HG03139 (cell line): ENCODE measurements around the gene ITGAL.
"Not testable (repeated sequence)": the region's sequence is repeated elsewhere in the genome, so short reads cannot be mapped to it uniquely, and the experiment has no call there.

Source experiments
- ATAC-seq: cut with Tn5 transposase; IDR thresholded peaks from one replicate; pipeline ENCODE4 v1.9.1; 2021; ENCODE audit not compliant: unreplicated experiment

Gene ITGAL

DNA sequence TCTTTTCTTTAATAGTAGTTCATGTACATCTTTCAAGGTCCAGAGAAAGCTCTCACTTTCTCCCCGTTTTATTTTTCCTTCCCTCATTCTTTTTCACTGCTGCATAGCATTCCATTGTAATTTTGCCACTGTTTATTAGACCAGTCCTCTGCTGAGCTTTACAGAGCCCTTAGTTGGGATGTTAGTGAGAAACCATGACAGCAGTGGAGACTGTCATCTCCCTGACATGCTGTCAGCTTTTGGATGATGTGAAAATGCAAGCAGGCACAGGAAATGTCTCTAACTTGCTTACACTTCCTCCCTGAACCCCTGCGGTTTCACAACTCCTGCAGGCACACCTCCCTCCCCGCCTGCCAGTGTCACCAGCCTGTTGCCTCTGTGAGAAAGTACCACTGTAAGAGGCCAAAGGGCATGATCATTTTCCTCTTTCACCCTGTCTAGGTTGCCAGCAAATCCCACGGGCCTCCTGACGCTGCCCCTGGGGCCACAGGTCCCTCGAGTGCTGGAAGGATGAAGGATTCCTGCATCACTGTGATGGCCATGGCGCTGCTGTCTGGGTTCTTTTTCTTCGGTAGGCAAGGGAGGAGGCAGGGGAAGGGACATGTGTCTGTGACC is at the start of gene ITGAL:
ITGAL (plus strand) TSS at position 415 of the 615 bp plus-strand sequence; CDS start at position 511, 96 bp downstream.
- peak; percentile 64 for ATAC-seq

DNA sequence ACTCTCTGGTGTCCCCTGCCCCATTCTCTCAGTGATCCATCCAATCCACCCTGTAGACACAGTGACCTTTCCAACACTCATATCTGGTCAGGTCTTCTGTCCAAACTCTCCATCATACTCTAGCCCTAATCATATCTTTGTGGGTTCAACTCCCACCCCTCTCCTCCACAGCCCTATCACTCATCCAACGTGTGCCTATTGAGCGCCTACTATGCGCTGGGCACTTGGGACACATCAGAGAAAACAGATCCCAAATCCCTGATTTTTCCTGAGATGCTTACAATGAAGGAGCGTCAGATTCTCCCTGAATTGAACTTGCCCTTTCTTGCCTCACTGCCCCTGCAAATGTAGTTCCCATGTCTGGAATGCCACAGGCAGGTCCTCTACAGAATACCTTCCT is 44.5 kb upstream of the ITGAL start:
- ATAC-seq: no peak

DNA sequence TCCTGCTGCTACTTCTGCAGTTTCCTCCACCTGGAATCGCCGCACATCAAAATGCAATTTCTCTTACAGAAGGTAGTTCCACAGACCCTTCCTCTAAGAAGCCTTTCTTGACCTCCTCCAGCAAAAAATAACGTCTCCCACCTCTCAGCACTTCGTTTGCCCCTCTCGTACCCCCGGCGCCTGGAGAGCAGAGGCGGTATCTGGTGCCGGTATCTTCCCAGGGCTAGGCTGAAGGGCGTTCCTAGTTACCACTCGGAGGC is 43.2 kb upstream of the ITGAL start:
- ATAC-seq: no peak

DNA sequence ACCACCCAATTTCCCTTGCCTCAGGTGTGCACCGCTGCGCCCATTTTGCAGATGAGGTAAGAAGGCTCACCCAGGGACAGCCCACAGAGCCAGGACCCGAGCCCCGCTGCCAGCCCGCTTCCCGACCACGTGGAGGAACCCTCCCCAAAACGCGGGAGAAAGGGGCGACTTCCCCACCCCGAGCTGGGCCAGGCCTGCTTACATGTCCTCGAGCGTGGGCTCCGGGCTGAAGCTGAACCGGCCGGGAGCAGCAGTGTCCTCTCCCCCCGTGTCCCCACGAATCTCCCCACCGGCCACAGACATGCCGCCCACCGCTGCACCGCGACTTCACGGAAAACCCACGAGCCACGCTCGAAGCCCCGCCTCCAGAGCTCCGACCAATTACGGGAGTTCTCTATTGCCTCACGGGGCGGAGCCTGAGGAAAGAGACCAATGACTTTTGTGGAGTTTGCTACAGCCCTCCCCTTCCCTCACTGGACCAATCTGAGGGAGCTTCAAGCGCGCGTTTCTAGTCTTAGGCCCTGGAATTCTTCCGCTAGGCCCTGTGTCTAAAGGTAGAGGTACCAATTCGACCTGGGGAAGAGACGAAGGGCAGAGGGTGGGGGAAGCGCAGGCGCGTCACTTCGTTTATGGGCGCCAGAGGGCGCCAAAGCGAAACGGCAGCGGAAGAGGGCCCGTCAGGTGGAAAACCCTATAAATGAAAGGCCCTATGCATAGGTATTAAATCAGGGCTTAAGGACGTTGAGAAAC is 42.7 kb upstream of the ITGAL start, which contains the start of gene DCTPP1:
DCTPP1 (minus strand) TSS at position 353 of the 750 bp plus-strand sequence; CDS start at position 303, 50 bp downstream.
- peak; percentile 89 for ATAC-seq

DNA sequence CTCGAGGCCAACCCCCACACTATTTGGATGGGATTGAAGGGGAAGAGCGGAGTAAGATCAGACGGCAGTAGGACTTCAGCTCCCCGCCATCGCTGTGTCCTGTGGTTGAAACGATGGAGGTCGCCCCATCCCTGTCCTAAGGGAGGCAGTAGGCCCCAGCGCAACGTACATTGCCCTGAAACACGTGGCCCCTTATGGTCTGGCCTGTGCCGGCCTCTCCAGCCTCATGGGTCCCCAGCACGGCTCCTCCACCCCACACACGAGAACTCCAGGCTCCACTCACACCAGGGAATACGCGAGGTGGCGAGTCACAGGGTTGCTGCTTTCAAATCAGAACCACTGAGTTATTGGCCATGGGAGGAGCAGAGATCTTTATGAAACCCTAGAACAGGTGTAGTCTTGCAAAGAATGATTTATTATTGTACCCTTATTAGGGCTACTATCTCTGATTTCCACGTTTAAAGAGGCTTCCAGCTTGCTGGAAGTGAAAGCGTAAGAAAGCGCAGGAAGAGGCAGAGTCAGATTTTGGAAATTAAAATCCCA is 42.0 kb upstream of the ITGAL start:
- peak; percentile 3 for ATAC-seq

DNA sequence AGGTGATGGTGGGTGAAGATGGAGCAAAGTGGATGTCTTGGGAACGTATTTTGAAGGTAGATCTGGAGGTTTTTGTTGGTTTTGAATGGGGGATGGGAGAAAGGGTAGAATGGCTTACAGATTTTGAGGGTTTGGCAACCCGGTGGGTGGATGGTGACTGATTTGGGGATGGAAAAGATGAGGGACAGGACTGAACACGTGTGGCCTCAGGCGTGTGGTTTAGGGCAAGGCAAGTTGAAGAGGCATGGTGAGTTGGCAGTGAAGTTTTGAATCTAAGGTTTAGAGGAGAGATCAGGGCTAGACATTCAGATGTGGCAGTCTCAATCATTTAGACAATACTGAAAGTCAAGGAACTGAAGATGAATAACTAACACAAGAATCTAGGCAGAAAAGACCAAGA is 37.7 kb upstream of the ITGAL start:
- ATAC-seq: no peak

DNA sequence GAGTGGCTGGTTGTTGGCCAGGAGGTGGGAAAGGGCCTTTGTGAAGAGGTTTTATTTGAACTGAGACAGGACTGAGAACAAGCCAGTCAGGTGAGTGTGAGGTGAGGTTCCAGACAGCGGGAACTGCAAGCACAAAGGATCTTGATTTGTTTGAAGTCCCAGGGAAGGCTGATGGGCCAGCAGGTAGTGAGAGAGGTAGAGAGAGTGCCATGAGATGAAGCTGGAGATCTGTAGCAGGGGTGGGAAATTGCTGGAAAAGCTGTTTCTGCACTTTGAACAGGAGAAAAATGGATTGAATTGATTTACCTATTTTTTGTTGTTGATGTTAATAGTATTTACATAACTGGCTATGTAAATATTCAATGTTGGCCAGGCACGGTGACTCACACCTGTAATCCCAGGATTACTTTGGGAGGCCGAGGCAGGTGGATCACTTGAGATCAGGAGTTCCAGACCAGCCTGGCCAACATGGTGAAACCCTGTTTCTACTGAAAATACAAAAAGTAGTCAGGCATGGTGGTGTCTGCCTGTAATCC is 35.0 kb upstream of the ITGAL start:
- ATAC-seq: no peak

DNA sequence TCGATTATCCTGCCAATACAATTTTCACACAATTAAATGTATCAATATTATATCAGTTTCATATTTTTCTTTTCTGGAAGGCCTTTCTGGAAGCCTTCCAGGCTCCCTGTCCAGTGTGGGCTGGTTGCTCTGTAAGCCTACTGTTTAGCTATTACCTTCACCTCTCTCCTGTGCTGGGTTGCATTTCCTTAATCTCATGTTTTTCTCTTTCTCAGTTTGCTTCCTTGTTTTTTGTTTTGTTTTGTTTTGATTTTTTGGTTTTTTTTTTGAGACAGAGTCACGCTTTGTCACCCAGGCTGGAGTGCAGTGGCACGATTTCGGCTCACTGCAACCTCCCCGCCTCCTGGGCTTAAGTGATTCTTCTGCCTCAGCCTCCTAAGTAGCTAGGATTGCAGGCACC is 33.7 kb upstream of the ITGAL start:
- no peak for ATAC-seq

DNA sequence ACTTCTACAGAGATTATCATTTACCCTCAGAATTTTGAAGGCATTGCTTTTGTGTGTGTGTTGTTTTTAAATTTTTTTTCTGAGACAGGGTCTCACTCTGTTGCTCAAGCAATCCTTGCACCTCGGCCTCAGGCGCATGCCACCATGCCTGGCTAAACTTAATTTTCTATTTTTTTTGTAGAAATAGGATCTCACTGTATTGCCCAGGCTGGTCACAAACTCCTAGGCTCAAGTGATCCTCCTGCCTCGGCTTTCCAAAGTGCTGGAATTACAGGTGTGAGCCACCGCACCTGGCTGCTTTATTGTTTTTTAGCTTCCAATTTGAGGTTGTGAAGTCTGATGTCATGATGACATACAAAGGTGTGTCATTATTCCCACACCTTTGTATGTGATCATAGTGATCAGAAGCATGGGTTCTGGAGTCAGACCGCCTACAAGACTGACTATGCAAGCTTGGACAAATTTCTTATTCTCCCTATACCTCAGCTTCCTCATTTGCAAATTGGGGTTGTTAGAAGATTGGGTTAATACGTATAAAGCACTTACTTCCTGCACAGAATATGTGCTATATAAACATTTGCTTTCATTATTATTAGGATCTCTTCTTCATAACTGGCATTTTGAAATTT is 32.7 kb upstream of the ITGAL start:
- ATAC-seq: no peak

DNA sequence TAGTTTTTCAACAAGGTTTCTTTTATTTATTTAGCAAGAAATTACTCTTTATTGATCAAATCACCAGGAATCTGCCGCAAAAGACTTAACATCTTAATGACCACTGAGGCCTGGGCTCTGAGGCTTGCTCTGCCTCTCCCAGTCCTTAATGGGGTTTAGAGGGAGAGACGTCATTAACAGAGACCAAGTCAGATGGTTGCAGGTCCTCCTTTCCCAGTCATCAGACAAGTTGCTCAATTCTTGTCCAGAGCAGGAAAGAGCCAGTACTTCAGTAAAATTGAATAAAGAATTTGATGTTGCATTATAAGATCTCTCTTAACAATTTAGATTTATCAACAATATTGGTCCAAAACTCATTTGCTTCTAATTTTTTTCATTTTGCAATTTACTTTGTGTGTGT is 28.9 kb upstream of the ITGAL start:
- no peak for ATAC-seq

DNA sequence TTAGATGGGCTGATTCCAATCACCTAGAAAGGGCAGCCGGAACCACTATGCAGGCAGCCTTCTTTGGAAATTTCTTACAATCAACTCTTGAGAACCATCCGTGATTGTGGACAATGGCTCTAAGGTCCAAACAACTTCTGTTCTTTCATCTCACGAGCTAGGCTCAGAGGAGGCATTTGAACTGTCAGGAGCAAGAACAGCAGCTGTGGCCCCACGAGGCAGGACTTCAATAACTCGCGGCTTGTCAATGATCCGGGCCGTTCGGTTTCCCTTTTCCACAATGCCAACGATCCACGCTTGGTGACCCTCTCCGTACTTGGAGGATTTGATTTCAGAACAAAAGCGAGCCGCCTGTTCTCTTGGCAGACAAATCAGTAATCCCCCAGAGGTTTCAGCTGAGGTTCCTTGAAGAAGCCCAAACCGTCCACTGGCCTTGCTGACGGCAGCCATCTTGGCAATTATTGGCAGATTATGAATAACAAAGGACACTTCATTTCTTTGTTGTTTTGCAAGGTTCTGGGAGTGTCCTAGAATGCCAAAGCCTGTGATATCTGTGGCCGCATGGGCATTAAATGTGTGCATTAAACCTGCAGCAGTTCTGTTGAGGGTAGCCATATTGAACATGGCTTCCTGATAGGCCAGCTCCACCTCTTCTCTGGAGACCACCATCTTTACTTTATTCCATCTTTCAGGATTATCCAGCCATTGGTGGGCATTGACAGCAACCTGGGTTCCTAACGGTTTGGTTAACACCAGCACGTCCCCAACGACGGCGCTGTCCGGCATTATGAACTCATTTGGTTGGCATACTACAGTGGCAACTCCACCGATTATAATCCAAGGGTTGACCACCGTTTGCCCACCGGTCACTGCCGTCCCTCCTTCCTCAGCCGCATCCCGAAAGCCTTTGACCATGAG is 28.1 kb upstream of the ITGAL start:
- ATAC-seq: no peak

DNA sequence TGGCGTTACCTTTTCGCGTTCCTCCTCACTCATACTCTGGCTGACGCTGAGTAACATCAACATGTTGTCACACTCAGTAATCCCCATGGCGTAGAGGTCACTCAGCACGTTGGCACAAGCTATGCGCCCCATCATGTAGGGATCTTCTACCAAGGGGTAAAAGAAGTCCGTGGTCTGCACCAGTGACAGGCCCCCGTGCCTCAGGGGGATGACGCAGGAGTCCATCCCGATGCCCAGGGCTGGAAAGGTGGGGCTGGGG is 27.5 kb upstream of the ITGAL start:
- no peak for ATAC-seq

DNA sequence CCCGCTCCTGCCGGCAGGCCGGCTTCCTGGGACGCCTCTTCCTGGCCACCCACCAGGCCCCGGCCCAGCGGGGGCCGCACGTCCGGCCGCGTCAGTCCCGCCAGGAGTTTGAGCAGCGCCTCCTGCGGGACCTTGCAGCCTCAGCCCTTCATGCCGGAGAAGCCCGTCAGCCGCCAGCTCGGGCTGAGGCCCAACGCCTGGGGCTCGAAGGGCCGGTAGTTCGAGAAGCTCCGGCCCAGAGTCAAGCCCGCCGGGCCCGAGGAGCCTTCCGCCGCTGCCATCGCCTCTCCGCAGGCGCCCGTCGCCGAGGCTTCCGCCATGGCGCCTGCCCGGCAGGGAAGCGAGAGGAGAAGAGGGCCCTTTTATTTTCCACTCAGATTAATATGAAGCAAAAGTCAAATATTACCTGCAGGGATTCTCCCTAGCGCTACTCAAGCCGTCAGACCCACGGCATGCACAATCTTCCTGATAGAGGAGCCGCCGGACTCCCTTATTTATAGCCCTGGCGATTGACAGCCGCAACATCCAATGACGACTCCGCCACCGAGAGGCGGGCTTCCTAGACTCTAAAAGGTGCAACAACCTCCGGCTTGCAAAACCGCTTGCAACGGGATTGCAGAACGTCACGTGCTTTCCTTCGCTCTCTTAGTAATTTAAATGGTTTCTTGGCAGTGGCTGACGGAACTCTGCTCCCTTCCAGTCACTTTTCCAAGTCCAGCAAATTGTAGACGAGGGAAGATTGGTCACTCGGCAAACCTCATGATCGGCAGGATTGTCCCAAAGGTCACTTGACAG is 26.9 kb upstream of the ITGAL start, which contains the start of gene SEPHS2:
SEPHS2 (minus strand) TSS at position 467 of the 795 bp plus-strand sequence; CDS start at position 320, 147 bp downstream.
- ATAC-seq: no peak

DNA sequence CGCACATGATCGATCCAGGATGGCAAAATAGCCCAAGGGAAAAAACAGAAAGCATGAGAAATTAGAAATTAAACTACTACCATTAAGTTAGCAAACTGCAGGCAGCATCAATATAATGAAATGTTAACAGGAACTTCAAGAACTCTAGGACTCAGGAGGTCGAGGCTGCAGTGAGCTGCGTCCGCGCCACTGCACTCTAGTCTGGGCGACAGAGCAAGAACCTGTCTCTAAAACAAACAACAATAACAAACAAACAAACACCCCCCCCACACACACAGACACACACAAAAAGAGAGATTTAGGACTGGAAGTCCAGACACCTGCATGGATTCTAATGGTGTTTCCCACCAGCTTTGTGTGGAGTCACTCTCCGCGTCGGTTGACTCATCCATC is 26.3 kb upstream of the ITGAL start:
- no peak for ATAC-seq

DNA sequence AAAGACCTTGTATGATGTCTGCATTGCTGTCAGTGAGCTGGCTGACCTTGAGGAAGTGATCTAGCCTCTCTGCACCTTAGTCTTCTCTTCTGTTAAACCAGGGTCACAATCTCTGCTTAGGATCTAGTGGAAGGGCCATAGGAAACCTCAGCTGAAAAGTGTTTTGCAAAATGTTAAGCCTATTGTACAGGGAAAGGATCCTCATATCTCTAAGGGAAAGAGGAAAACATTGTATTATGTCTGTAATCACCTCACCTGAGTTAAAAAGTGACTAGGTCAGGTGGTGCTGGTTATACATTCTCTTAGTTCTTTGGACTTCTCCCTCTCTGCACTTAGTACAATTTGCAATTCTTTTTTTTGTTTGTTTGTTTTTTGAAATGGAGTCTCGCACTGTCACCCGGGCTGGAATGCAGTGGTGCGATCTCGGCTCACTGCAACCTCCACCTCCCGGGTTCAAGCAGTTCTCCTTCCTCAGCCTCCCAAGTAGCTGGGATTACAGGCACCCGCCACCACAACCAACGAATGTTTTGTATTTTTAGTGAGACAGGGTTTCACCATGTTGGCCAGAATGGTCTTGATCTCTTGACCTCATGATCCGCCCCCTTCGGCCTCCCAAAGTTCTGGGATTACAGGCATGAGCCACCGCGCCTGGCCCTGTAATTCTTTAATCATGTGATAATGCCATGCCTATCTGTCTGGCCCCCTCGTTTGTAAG is 24.9 kb upstream of the ITGAL start:
- ATAC-seq: no peak

DNA sequence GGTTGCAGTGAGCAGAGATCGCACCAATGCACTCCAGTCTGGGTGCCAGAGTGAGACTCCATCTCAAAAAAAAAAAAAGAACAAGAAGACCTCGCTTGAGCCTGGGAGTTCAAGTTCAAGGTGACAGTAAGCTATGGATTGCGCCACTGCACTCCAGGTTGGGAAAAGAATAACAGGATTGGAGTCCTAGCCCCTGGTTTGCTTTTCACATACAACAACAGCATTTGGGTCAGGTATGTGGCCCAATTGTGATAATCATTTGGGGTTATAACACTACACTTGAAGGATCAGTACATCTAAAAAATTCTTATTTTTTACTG is 23.5 kb upstream of the ITGAL start:
- ATAC-seq: no peak

DNA sequence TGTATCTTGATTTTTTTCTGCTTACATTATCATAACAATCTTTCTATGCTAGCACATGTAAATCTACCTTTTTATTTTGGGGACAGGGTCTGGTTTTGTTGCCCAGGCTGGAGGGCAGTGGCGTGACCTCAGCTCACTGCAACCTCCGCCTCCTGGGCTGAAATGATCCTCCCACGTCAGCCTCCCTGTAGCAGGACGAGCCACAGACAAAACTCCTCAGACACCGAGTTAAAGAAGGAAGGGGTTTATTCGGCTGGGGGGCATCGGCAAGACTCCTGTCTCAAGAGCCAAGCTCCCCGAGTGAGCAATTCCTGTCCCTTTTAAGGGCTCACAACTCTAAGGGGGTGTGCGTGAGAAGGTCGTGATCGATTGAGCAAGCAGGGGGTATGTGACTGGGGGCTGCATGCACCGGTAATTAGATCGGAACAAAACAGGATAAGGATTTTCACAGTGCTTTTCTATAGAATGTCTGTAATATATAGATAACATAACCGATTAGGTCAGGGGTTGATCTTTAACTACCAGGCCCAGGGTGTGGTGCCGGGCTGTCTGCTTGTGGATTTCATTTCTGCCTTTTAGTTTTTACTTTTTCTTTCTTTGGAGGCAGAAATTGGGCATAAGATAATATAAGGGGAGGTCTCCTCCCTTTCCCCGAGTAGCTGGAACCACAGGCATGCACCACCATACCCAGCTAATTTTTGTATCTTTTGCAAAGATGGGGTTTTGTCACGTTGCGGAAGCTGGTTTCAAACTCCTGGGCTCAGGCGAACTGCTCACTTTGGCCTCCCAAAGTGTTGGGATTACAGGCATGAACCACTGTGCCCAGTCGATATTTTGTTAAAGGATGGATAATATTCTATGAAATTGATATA is 19.6 kb upstream of the ITGAL start:
- ATAC-seq: not testable (repeated sequence)

DNA sequence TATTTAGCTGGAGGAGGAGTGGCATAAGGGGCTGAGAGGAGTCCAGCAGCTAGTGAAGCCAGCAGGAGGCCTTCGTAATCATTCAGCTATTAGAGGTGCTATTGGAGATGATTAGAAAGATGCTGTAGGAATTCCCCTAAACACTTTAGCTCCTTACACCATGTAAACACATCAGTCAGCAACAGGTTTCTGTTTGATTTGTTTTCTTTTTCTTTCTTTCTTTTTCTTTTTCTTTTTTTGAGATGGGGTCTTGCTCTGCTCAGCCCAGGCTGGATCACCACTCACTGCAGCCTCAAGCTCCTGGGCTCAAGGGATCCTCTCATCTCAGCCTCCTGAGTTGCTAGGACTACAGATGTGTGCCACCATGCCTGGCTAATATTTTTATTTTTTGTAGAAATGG is 16.2 kb upstream of the ITGAL start:
- ATAC-seq: no peak

DNA sequence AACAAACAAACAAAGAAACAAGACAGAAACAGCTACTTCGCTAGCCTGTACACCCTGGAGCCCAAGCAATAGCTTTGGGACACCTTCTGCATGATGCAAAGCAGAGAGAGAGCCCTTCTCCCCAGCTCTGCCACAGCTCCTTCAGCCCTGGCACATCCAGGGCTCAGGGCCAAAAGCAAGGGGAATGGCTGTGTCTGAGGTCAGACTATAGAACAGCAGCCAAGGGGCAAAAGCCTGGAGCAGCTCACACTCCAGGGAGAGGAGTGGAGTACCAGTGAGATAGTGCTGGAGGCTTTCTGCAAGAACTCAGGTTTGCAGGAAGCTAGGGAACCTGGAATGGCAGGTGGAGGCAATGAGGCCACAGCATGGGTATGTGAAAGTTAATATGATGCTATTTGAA is 15.3 kb upstream of the ITGAL start:
- no peak for ATAC-seq
